ENCODE results near the gene FBXL7.

- no peak for TF ChIP-seq ZBTB7A (IDR thresholded peaks at IDR 0.05; ENCODE audit: low read depth)
- TF ChIP-seq CEBPB (IDR thresholded peaks at IDR 0.05), result no peak
- no peak for TF ChIP-seq REST (IDR thresholded peaks at IDR 0.05; ENCODE audit: low read depth)
- TF ChIP-seq YY1 (IDR thresholded peaks at IDR 0.05; ENCODE audit: low read depth), result no peak
- TF ChIP-seq EP300 (IDR thresholded peaks at IDR 0.05; ENCODE audit: borderline replicate concordance), result no peak
- TF ChIP-seq RAD21 (IDR thresholded peaks at IDR 0.05; ENCODE audit: low read depth), result no peak
Observed at GRCh38 chr5:15528476-15528875, 28.5 kb downstream of the FBXL7 start.

All from Ishikawa (cell line).